GM10248 (cell line): ENCODE results near the gene GPR151.

ENCODE experiments used
- CTCF ChIA-PET: fragments of 300-600 bp; sonication (Branson Sonifier 250); formaldehyde crosslinking; extraction: SDS; loops from one replicate; lab custom pipeline; 2021; ENCODE audit warnings: antibody characterized with exemption; lab: Yijun Ruan, JAX
- POLR2A ChIA-PET: fragments of 350-650 bp; sonication (Branson Sonifier 250); formaldehyde crosslinking; extraction: SDS; loops from one replicate; lab custom pipeline; 2020; ENCODE audit warnings: antibody characterized with exemption; lab: Yijun Ruan, JAX
- DNase-seq: peaks from one replicate; pipeline ENCODE4 v3.0.0; 2012; ENCODE audit errors: extremely low spot score
- CTCF ChIP-seq: IDR thresholded peaks from 2 replicates; pipeline ENCODE4 v1.5.1; 2012; ENCODE audit warnings: mild to moderate bottlenecking, low read depth; ENCODE audit errors: extremely low read depth, missing control alignments, control extremely low read depth

GPR151 gene

GRCh38 chr5:146514575-146514974, 1.4 kb downstream of the GPR151 start:
- TF ChIP-seq CTCF, result no peak
- POLR2A ChIA-PET, result no interaction called here
- no peak for DNase-seq
- CTCF ChIA-PET, result interaction anchor here (4.4 kb wide), 1 partner anchor 9 kb away, joined by 14 read pairs; no protein-coding TSS in a partner anchor

GRCh38 chr5:146513462-146513861, 2.5 kb downstream of the GPR151 start:
- POLR2A ChIA-PET, result no interaction called here
- no peak for TF ChIP-seq CTCF

GRCh38 chr5:146510559-146511125, 5.3 kb downstream of the GPR151 start:
- no peak for TF ChIP-seq CTCF
- no peak for DNase-seq
- CTCF ChIA-PET, result interaction anchor here (1.2 to 2.5 kb wide), 4 partner anchors 11 to 23 kb away, joined by 4 to 9 read pairs (median 6); no protein-coding TSS in a partner anchor
- POLR2A ChIA-PET, result no interaction called here

More at GRCh38 chr5:146513462-146513861, 2.5 kb downstream of the GPR151 start:
- DNase-seq, result no peak
- CTCF ChIA-PET, result interaction anchor here (0.9 to 4.4 kb wide), 6 partner anchors 9 to 22 kb away, joined by 3 to 14 read pairs (median 3); no protein-coding TSS in a partner anchor

- ChIA-PET POLR2A (no interaction called here), CTCF (interaction anchor here (0.6 kb wide), 1 partner anchor 9 kb away, joined by 3 read pairs; the partner anchor contains the start of gene GPR151)
- no peak for TF ChIP-seq CTCF
- DNase-seq, result no peak
Measured at GRCh38 chr5:146507428-146507827, 8.6 kb downstream of the GPR151 start.

GRCh38 chr5:146499680-146500079, 16.3 kb downstream of the GPR151 start:
- no peak for TF ChIP-seq CTCF
- no peak for DNase-seq
- CTCF ChIA-PET, result interaction anchor here (1.0 to 2.5 kb wide), 3 partner anchors 13 to 42 kb away, joined by 3 to 7 read pairs (median 5); no protein-coding TSS in a partner anchor
- POLR2A ChIA-PET, result no interaction called here

GRCh38 chr5:146494656-146495055, 21.3 kb downstream of the GPR151 start:
- no peak for DNase-seq
- ChIA-PET POLR2A (no interaction called here), CTCF (no interaction called here)
- TF ChIP-seq CTCF, result no peak
